Loucy (cell line): ENCODE results near the gene AFF2.

Experiments used
- CTCF ChIP-seq: fragments of 200-600 bp; sonication (generic); conservative IDR thresholded peaks from 2 replicates; pipeline ENCODE4 v1.5.1; 2014; ENCODE audit warnings: mild to moderate bottlenecking, antibody characterized with exemption, low read length
- EZH2phosphoT487 ChIP-seq: fragments of 200-600 bp; IDR thresholded peaks from 2 replicates; pipeline ENCODE4 v1.6.1; 2018; ENCODE audit warnings: antibody characterized with exemption, mild to moderate bottlenecking, moderate library complexity, borderline replicate concordance

DNA sequence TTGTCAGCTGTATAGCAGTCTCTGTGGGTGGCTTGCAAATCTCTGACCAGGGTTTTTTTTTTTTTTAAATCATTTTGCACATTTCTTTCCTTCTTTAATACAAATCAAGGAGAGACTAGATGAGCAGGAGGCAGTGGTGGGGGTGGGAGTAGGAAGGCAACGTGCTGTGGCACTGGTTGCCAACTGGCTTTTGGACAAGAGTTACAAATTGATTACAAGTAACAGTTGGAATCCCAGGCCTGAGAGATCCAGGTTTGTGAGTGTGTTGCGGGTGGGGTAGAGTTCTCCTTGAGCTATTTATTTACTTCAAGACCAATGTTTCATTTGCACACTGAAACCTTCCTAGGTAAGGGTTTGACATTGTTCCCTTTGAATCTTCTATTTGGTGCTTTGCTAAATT, 325.3 kb downstream of the AFF2 start:
- TF ChIP-seq CTCF: no peak
- no peak for TF ChIP-seq EZH2phosphoT487
